AG20443 (cell line): ENCODE results near the gene GPR155.
"Not testable (repeated sequence)": the region's sequence is repeated elsewhere in the genome, so short reads cannot be mapped to it uniquely, and the experiment has no call there.

Experiments
- DNase-seq: peaks from one replicate; pipeline ENCODE4 v3.0.0; 2012; ENCODE audit warnings: low spot score, mixed read lengths

The GPR155 gene

GRCh38 chr2:174490051-174490450, 3.2 kb upstream of the GPR155 start:
- no peak for DNase-seq

GRCh38 chr2:174489520-174489919, 2.7 kb upstream of the GPR155 start:
- DNase-seq = not testable (repeated sequence)

- no peak for DNase-seq
These were observed 962 bp upstream of the GPR155 start for GRCh38 chr2:174487820-174488162.

GRCh38 chr2:174487108-174487819, 435 bp upstream of the GPR155 start:
- DNase-seq = peak; percentile 99

- DNase-seq = peak; percentile 25
These were observed 854 bp downstream of the GPR155 start for GRCh38 chr2:174485788-174486562.

- DNase-seq = not testable (repeated sequence)
These were observed 1.8 kb downstream of the GPR155 start for GRCh38 chr2:174485045-174485444.

GRCh38 chr2:174484573-174484972, 2.3 kb downstream of the GPR155 start:
- DNase-seq = no peak

DNA sequence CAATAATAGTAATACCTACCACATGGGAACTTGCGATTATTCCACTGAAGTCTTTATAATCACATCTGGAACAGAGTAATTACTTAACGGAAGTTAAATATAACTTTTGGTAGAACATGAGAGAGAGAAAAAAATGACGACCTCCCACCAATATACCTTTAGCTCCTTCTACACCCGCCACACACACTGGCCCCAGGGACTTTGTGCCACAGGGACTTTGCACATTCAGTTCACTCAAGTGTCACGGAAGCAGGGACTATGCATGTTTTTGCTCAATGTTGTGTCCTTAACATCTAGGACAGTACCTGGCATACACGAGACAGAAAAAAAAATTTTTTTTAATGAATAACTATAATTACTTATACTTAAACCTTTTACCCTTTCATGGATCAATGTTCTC, 4.0 kb downstream of the GPR155 start:
- DNase-seq = no peak

GRCh38 chr2:174477759-174478158, 9.1 kb downstream of the GPR155 start:
- no peak for DNase-seq

DNA sequence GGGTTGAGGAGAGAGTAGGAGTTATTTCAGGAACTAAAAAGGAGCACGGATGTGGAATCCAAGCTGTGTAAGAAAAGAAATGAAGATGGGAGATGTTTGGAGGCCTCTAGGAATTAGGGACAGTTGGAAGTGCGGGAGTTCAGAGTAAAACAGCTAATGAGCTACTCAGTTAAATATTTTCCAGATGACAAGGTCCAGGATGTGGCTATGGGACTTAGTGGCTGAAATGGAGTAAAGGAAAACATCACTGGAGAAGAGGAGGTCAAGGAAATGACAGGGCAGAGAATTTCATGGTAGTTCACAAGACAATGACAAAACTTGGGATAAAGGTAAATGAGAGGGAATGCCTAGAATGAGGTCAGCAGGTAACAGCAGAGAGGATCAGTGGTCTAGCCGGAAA, 13.0 kb downstream of the GPR155 start:
- DNase-seq = peak; percentile 28

GRCh38 chr2:174465327-174465726, 21.5 kb downstream of the GPR155 start:
- DNase-seq = no peak

- no peak for DNase-seq
These were observed 25.6 kb downstream of the GPR155 start for GRCh38 chr2:174461221-174461620.

GRCh38 chr2:174454566-174454965, 32.3 kb downstream of the GPR155 start:
- DNase-seq = no peak

- no peak for DNase-seq
These were observed 36.6 kb downstream of the GPR155 start for GRCh38 chr2:174450021-174450816.

GRCh38 chr2:174449033-174449432, 37.8 kb downstream of the GPR155 start:
- DNase-seq = no peak

GRCh38 chr2:174446531-174446930, 40.3 kb downstream of the GPR155 start:
- DNase-seq = no peak

- DNase-seq = no peak
These were observed 41.6 kb downstream of the GPR155 start for GRCh38 chr2:174445248-174445647.

GRCh38 chr2:174444761-174445160, 42.1 kb downstream of the GPR155 start:
- DNase-seq = no peak

- DNase-seq = peak; percentile 90
These were observed 44.0 kb downstream of the GPR155 start for GRCh38 chr2:174442546-174443510.

GRCh38 chr2:174439950-174440349, 46.9 kb downstream of the GPR155 start:
- DNase-seq = no peak

DNA sequence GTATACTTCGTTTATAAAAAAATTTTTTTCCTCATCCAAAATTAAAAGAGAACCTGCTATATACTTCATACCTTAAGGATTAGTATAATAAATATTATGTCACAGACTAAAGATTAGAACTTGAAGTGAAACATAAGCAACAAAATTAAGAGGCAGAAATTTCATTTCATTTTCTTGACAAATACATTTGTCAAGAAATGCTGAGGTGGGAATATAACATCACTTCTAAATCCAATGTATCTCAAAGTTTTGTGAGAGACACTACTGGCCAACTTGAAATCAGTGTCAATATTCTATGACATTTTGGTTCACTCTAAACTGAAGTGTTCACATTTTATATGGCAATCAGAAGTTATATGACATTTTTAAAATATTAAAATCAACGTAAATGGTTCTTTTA, 47.5 kb downstream of the GPR155 start:
- DNase-seq = no peak
